HEK293 (cell line): ENCODE results near the gene PGP.

Experiments
- CTCF ChIA-PET: fragments of 350-600 bp; formaldehyde crosslinking; extraction: SDS; loops from one replicate; lab custom pipeline; 2021; ENCODE audit warnings: antibody characterized with exemption; lab: Yijun Ruan, JAX
- POLR2A ChIA-PET: fragments of 300-600 bp; formaldehyde crosslinking; extraction: SDS; loops from one replicate; lab custom pipeline; 2020; ENCODE audit warnings: antibody characterized with exemption, inconsistent platforms; lab: Yijun Ruan, JAX
- H3K27ac ChIP-seq: fragments of 200-500 bp; sonication (Bioruptor generic); 2 replicates; pipeline ENCODE4 v1.5.1; 2014; ENCODE audit warnings: low read depth, low read length, control low read depth, inconsistent platforms; ENCODE audit errors: extremely low read depth
- H3K36me3 ChIP-seq, 2 experiments: fragments of 200-500 bp in 1 of 2; sonication (Bioruptor generic) in 1 of 2; 1 replicate in 1 of 2; 2 replicates in 1 of 2; pipeline ENCODE4 v1.5.1; 2014 to 2017; ENCODE audit warnings: inconsistent platforms in 2 of 2, low read length in 2 of 2; ENCODE audit not compliant: control insufficient read depth in 2 of 2, insufficient read depth in 1 of 2
- H3K4me1 ChIP-seq: fragments of 200-500 bp; sonication (Bioruptor generic); 2 replicates; pipeline ENCODE4 v1.5.1; 2014; ENCODE audit warnings: mild to moderate bottlenecking, low read length, inconsistent platforms; ENCODE audit not compliant: control insufficient read depth, insufficient read depth
- H3K4me3 ChIP-seq: 2 replicates; pipeline ENCODE4 v1.5.1; 2011; ENCODE audit warnings: low read depth, mild to moderate bottlenecking, control low read depth, low read length, moderate library complexity
- H3K9me3 ChIP-seq: fragments of 200-500 bp; sonication (Bioruptor generic); 2 replicates; pipeline ENCODE4 v1.5.1; 2014; ENCODE audit warnings: low read depth, low read length, inconsistent platforms; ENCODE audit not compliant: control insufficient read depth, insufficient read depth
- GLI4 ChIP-seq: fragments of 450-650 bp; formaldehyde crosslinking; IDR thresholded peaks from 2 replicates; pipeline ENCODE4 v1.5.1; 2016; ENCODE audit warnings: missing biosample characterization, missing genetic modification characterization
- HOXC10 ChIP-seq: sonication (generic); formaldehyde crosslinking; IDR thresholded peaks from 2 replicates; pipeline ENCODE4 v1.8.1; 2023; ENCODE audit warnings: mild to moderate bottlenecking, missing genetic modification reagents
- KLF1 ChIP-seq: fragments of 450-650 bp; formaldehyde crosslinking; IDR thresholded peaks from 2 replicates; pipeline ENCODE4 v1.5.1; 2016; ENCODE audit warnings: missing biosample characterization, missing genetic modification characterization
- KLF17 ChIP-seq: fragments of 450-650 bp; formaldehyde crosslinking; IDR thresholded peaks from 2 replicates; pipeline ENCODE4 v1.5.1; 2016; ENCODE audit warnings: missing biosample characterization, missing genetic modification characterization
- PATZ1 ChIP-seq: fragments of 450-650 bp; formaldehyde crosslinking; IDR thresholded peaks from 2 replicates; pipeline ENCODE4 v1.5.1; 2016; ENCODE audit warnings: missing biosample characterization, missing genetic modification characterization
- SCRT1 ChIP-seq: fragments of 450-650 bp; formaldehyde crosslinking; IDR thresholded peaks from 2 replicates; pipeline ENCODE4 v1.5.1; 2016; ENCODE audit warnings: missing biosample characterization, missing genetic modification characterization, borderline replicate concordance
- SP2 ChIP-seq: fragments of 450-650 bp; formaldehyde crosslinking; IDR thresholded peaks from 2 replicates; pipeline ENCODE4 v1.5.1; 2016; ENCODE audit warnings: missing biosample characterization, missing genetic modification characterization
- SP3 ChIP-seq: fragments of 450-650 bp; formaldehyde crosslinking; IDR thresholded peaks from 2 replicates; pipeline ENCODE4 v1.5.1; 2016; ENCODE audit warnings: missing biosample characterization, missing genetic modification characterization
- ZBTB17 ChIP-seq: fragments of 450-650 bp; formaldehyde crosslinking; IDR thresholded peaks from 2 replicates; pipeline ENCODE4 v1.5.1; 2016; ENCODE audit warnings: missing biosample characterization, missing genetic modification characterization
- ZBTB20 ChIP-seq: fragments of 450-650 bp; formaldehyde crosslinking; IDR thresholded peaks from 2 replicates; pipeline ENCODE4 v1.5.1; 2016; ENCODE audit warnings: missing biosample characterization, missing genetic modification characterization
- ZBTB6 ChIP-seq: fragments of 450-650 bp; formaldehyde crosslinking; IDR thresholded peaks from 2 replicates; pipeline ENCODE4 v1.5.1; 2017; ENCODE audit warnings: missing biosample characterization, missing genetic modification characterization
- ZBTB8A ChIP-seq: fragments of 450-650 bp; formaldehyde crosslinking; IDR thresholded peaks from 2 replicates; pipeline ENCODE4 v1.5.1; 2016; ENCODE audit warnings: missing biosample characterization, missing genetic modification characterization
- ZNF10 ChIP-seq: fragments of 450-650 bp; formaldehyde crosslinking; IDR thresholded peaks from 2 replicates; pipeline ENCODE4 v1.5.1; 2017; ENCODE audit warnings: missing biosample characterization, missing genetic modification characterization
- ZNF140 ChIP-seq: fragments of 450-650 bp; formaldehyde crosslinking; IDR thresholded peaks from 2 replicates; pipeline ENCODE4 v1.5.1; 2016; ENCODE audit warnings: missing biosample characterization, missing genetic modification characterization
- ZNF274 ChIP-seq, 2 experiments: fragments of 200-500 bp in 1 of 2; fragments of 450-650 bp in 1 of 2; sonication (Bioruptor generic) in 1 of 2; formaldehyde crosslinking in 1 of 2; IDR thresholded peaks; 2 replicates each; pipeline versions ENCODE4 v1.5.1 to v1.6.1; 2014 to 2016; ENCODE audit warnings: borderline replicate concordance in 1 of 2, inconsistent platforms in 1 of 2, low read length in 1 of 2, missing biosample characterization in 1 of 2, missing genetic modification characterization in 1 of 2
- ZNF501 ChIP-seq: fragments of 450-650 bp; formaldehyde crosslinking; IDR thresholded peaks from 2 replicates; pipeline ENCODE4 v1.5.1; 2016; ENCODE audit warnings: missing biosample characterization, missing genetic modification characterization
- ZNF510 ChIP-seq: fragments of 450-650 bp; formaldehyde crosslinking; IDR thresholded peaks from 2 replicates; pipeline ENCODE4 v1.5.1; 2018; ENCODE audit warnings: mild to moderate bottlenecking, missing genetic modification characterization, missing biosample characterization; ENCODE audit not compliant: insufficient replicate concordance
- ZNF530 ChIP-seq: fragments of 450-650 bp; formaldehyde crosslinking; IDR thresholded peaks from 2 replicates; pipeline ENCODE4 v1.5.1; 2016; ENCODE audit warnings: low read depth, missing biosample characterization, missing genetic modification characterization
- ZNF571 ChIP-seq: fragments of 450-650 bp; formaldehyde crosslinking; IDR thresholded peaks from 2 replicates; pipeline ENCODE4 v1.5.0; 2017; ENCODE audit warnings: missing biosample characterization, missing genetic modification characterization
- ZNF654 ChIP-seq: fragments of 450-650 bp; formaldehyde crosslinking; IDR thresholded peaks from 2 replicates; pipeline ENCODE4 v1.5.1; 2016; ENCODE audit warnings: low read depth, missing biosample characterization, missing genetic modification characterization
- ZSCAN16 ChIP-seq: fragments of 450-650 bp; formaldehyde crosslinking; IDR thresholded peaks from 2 replicates; pipeline ENCODE4 v1.5.1; 2016; ENCODE audit warnings: missing biosample characterization, missing genetic modification characterization
- ZSCAN30 ChIP-seq: fragments of 450-650 bp; IDR thresholded peaks from 2 replicates; pipeline ENCODE4 v1.5.1; 2018; ENCODE audit warnings: missing biosample characterization, mild to moderate bottlenecking, missing genetic modification characterization, moderate library complexity
- TF ChIP-seq, protein P1 (sequence below): fragments of 450-650 bp; formaldehyde crosslinking; IDR thresholded peaks from 2 replicates; pipeline ENCODE4 v1.5.1; 2016; ENCODE audit warnings: missing biosample characterization, missing genetic modification characterization
- TF ChIP-seq, protein P2 (sequence below): fragments of 450-650 bp; formaldehyde crosslinking; IDR thresholded peaks from 2 replicates; pipeline ENCODE4 v1.5.1; 2016; ENCODE audit warnings: missing biosample characterization, missing genetic modification characterization
- TF ChIP-seq, protein P3 (sequence below): sonication (generic); formaldehyde crosslinking; IDR thresholded peaks from 2 replicates; pipeline ENCODE4 v1.8.1; 2022; ENCODE audit warnings: mild to moderate bottlenecking, moderate library complexity, missing genetic modification reagents

Gene PGP

GRCh38 chr16:2226245-2226793 is 11.7 kb upstream of the PGP start (continued):
- TF ChIP-seq, protein P1, sequence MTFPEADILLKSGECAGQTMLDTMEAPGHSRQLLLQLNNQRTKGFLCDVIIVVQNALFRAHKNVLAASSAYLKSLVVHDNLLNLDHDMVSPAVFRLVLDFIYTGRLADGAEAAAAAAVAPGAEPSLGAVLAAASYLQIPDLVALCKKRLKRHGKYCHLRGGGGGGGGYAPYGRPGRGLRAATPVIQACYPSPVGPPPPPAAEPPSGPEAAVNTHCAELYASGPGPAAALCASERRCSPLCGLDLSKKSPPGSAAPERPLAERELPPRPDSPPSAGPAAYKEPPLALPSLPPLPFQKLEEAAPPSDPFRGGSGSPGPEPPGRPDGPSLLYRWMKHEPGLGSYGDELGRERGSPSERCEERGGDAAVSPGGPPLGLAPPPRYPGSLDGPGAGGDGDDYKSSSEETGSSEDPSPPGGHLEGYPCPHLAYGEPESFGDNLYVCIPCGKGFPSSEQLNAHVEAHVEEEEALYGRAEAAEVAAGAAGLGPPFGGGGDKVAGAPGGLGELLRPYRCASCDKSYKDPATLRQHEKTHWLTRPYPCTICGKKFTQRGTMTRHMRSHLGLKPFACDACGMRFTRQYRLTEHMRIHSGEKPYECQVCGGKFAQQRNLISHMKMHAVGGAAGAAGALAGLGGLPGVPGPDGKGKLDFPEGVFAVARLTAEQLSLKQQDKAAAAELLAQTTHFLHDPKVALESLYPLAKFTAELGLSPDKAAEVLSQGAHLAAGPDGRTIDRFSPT (tag by site-specific recombination): peak; percentile 53; the same call in 1 of the 2 replicates
- TF ChIP-seq, protein P2, sequence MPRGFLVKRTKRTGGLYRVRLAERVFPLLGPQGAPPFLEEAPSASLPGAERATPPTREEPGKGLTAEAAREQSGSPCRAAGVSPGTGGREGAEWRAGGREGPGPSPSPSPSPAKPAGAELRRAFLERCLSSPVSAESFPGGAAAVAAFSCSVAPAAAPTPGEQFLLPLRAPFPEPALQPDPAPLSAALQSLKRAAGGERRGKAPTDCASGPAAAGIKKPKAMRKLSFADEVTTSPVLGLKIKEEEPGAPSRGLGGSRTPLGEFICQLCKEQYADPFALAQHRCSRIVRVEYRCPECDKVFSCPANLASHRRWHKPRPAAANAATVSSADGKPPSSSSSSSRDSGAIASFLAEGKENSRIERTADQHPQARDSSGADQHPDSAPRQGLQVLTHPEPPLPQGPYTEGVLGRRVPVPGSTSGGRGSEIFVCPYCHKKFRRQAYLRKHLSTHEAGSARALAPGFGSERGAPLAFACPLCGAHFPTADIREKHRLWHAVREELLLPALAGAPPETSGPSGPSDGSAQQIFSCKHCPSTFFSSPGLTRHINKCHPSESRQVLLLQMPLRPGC (tag by site-specific recombination): no peak
- TF ChIP-seq ZNF274 (IDR thresholded peaks at IDR 0.05; ENCODE audit: low read length): no peak
- no peak for TF ChIP-seq ZNF274 (tag by site-specific recombination; IDR thresholded peaks at IDR 0.05; ENCODE audit: borderline replicate concordance)
- TF ChIP-seq SP3 (tag by site-specific recombination): no peak
- TF ChIP-seq ZSCAN16: no peak
- TF ChIP-seq ZNF571 (tag by site-specific recombination): no peak
- TF ChIP-seq KLF1 (tag by site-specific recombination): peak; percentile 50; the same call in 1 of the 2 replicates
- 0 out of 2 replicates have a peak, but pooled peaks have one; percentile 24 for TF ChIP-seq PATZ1
- TF ChIP-seq ZNF140 (tag by site-specific recombination): no peak

GRCh38 chr16:2223942-2224486 is 9.4 kb upstream of the PGP start:
- Histone ChIP-seq H3K9me3 (no peaks in the 10 kb centered on the region), H3K27ac (peak overlapping the region; percentile 94), H3K4me3 (peak overlapping the region; percentile 96), H3K4me1 (0 out of 2 replicates have a peak, but pooled peaks cover 2% of the 10 kb centered on the region), H3K36me3 (peaks cover 0 to 25% of the 10 kb centered on the region in 2 experiments; a peak in 2 of 3 replicates)
- ChIA-PET CTCF (interaction anchor here (0.6 to 1.0 kb wide), 2 partner anchors 29 to 220 kb away, joined by 3 read pairs; no protein-coding TSS in a partner anchor), POLR2A (interaction anchor here (1.2 to 2.6 kb wide), 5 partner anchors 8 to 259 kb away, joined by 3 to 19 read pairs (median 6); partner anchors contain the start of genes ECI1 and RPS2)
- TF ChIP-seq ZNF530 (tag by site-specific recombination): no peak
- TF ChIP-seq ZNF501: peak; percentile 52; the same call in 1 of the 2 replicates
- TF ChIP-seq ZBTB20 (tag by site-specific recombination): peak; percentile 80; the same call in 1 of the 2 replicates
- peak; percentile 12 for TF ChIP-seq KLF1 (tag by site-specific recombination)
- TF ChIP-seq ZNF10 (tag by site-specific recombination): peak; percentile 98
- no peak for TF ChIP-seq KLF17
- TF ChIP-seq ZNF510 (tag by site-specific recombination): no peak
- peak; percentile 65; the same call in 1 of the 2 replicates for TF ChIP-seq SCRT1 (tag by site-specific recombination)
- peak; percentile 37 for TF ChIP-seq ZNF654 (tag by site-specific recombination)
- TF ChIP-seq HOXC10 (CRISPR knock-in tag): no peak
- TF ChIP-seq ZBTB17 (tag by site-specific recombination): peak; percentile 4; the same call in 1 of the 2 replicates
- TF ChIP-seq ZBTB8A (tag by site-specific recombination): peak; percentile 47; the same call in 1 of the 2 replicates
- peak; percentile 49 for TF ChIP-seq ZSCAN30
- TF ChIP-seq SP2 (tag by site-specific recombination): peak; percentile 66
- peak; percentile 23; the same call in 1 of the 2 replicates for TF ChIP-seq ZBTB6
- peak; percentile 19; the same call in 1 of the 2 replicates for TF ChIP-seq SP3 (tag by site-specific recombination)
- TF ChIP-seq GLI4: no peak
- TF ChIP-seq, protein P3, sequence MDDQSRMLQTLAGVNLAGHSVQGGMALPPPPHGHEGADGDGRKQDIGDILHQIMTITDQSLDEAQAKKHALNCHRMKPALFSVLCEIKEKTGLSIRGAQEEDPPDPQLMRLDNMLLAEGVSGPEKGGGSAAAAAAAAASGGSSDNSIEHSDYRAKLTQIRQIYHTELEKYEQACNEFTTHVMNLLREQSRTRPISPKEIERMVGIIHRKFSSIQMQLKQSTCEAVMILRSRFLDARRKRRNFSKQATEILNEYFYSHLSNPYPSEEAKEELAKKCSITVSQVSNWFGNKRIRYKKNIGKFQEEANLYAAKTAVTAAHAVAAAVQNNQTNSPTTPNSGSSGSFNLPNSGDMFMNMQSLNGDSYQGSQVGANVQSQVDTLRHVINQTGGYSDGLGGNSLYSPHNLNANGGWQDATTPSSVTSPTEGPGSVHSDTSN (CRISPR knock-in tag): no peak; the same call in 1 of the 2 replicates
